ENCODE measurements around the gene ADAMTS13.

ADAMTS13 gene

DNA sequence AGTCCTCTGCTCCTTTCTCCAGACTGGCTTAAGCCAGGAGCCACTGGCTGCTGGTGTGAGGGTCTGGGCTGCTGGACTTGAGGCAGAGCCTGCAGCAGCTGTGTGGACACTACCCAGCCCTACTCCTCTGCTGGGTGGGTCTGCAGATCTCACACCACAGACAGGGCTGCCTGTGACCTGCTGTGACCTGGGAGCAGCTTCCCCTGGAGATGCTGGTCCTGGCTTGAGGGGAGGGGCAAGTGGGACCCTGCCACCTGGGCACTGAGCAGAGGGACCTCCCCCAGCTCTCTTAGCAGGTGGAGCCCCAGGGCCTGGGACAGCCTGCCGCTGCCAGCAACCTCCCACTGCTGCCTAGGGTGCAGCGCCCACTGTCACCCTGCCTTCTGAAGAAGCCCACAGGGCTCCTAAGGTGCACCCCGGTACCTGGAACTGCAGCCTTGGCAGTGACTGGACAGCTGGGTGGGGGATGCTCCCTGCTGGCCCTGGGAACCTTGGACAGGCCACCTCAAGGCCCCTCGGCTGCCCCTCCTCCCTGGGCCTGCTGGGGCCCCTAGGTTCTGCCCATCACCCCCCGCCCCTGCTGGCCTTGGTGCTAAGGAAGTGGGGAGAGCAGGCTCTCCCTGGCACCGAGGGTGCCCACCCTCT lies 46.7 kb downstream of the ADAMTS13 start:
- TF ChIP-seq, protein P1, sequence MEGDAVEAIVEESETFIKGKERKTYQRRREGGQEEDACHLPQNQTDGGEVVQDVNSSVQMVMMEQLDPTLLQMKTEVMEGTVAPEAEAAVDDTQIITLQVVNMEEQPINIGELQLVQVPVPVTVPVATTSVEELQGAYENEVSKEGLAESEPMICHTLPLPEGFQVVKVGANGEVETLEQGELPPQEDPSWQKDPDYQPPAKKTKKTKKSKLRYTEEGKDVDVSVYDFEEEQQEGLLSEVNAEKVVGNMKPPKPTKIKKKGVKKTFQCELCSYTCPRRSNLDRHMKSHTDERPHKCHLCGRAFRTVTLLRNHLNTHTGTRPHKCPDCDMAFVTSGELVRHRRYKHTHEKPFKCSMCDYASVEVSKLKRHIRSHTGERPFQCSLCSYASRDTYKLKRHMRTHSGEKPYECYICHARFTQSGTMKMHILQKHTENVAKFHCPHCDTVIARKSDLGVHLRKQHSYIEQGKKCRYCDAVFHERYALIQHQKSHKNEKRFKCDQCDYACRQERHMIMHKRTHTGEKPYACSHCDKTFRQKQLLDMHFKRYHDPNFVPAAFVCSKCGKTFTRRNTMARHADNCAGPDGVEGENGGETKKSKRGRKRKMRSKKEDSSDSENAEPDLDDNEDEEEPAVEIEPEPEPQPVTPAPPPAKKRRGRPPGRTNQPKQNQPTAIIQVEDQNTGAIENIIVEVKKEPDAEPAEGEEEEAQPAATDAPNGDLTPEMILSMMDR (IDR thresholded peaks at IDR 0.05; ENCODE audit: low read depth, low read length): no peak
- no peak for DNase-seq (ENCODE audit: low read depth, low spot score)
- in situ Hi-C loops (cut with HindIII; ENCODE audit: low sequenced_read_pairs): no loop called here

DNA sequence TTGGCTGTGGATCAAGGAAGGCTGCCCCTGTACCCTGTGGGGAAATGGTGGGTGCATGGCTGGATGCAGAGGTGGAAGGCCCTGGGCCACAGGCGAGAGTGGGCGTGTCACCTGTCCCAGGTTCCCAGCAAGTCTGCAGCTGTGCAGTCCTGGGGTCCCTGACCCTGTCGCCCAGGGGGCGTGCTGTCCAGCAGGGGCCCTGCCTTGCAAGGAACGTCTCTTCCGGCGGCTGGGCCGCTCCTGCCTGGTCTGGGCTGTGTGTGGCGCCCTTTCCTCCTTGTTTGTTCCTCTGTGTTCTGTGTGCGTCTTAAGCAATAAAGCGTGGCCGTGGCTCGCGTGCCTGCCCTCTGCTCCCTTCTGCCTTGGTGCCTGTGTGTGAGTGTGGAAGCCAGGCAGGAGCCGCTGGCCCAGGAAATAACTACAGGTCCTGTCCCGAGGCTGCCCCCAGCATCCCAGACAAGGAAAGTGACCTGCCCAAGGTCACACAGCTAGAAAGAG lies 48.3 kb downstream of the ADAMTS13 start:
- in situ Hi-C loops (cut with HindIII; ENCODE audit: low sequenced_read_pairs): no loop called here
- no peak for DNase-seq (ENCODE audit: low read depth, low spot score)
- TF ChIP-seq, protein P1 (IDR thresholded peaks at IDR 0.05; ENCODE audit: low read depth, low read length): no peak
- H3K4me3 ChIP-seq (ENCODE audit: low read depth, low read length): no peak overlapping the region

More for the DNA sequence above, 46.7 kb downstream of the ADAMTS13 start:
- no peak overlapping the region for H3K4me3 ChIP-seq (ENCODE audit: low read depth, low read length)

DNA sequence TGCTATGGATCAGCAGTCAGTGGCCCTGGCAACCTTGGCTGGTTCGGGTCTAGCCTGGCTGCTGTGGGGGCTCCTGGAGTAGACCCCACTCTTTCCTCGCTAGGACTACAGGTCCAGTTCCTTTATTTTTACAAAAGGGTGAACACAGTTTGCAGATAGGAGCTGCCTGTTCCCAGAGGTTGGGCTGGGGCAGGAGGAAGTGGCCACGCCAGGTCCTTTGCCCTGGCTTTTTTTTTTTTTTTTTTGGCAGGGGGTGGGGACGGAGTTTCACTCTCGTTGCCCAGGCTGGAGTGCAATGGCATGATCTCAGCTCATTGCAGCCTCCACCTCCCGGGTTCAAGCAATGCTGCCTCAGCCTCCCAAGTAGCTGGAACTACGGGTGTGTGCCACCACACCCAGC lies 48.8 kb downstream of the ADAMTS13 start:
- DNase-seq (ENCODE audit: low read depth, low spot score): no peak
- TF ChIP-seq, protein P1 (IDR thresholded peaks at IDR 0.05; ENCODE audit: low read depth, low read length): no peak
- in situ Hi-C loops (cut with HindIII; ENCODE audit: low sequenced_read_pairs): no loop called here
- no peak overlapping the region for H3K4me3 ChIP-seq (ENCODE audit: low read depth, low read length)

DNA sequence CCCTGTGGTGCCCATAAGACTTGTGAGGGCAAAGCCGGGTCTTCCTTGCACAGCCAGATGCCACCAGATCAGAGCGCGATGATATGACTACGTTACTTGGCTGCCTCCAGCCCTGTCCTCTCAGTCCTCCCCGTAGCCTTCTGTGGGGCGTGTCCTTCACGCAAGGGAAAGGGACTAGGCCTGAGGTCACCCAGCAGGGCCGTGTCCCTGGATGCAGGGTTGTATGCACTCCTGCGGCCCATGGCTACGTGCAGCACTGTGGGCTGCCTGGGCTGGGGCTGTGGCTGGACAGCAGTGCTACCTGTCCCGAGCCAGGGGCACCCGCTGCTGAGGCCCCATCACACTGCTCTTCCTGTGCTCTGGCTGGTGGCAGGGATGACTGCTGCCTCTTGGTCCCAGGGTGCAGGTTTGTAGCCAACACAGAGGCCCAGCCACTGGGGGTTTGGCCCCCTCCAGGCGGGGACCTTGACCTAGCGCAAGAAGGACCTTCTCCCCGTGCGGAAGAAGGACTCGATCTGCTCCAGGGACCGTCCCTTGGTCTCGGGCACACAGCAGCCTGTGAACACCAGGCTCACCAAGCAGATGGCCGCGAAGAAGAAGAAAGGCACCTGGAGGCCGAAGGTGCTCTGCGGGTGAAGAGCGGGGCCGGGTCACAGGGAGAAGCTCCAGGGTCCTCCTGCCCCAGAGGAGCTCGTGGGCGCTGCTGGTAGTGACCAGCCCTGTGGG lies 49.5 kb downstream of the ADAMTS13 start:
- in situ Hi-C loops (cut with HindIII; ENCODE audit: low sequenced_read_pairs): no loop called here
- no peak for DNase-seq (ENCODE audit: low read depth, low spot score)
- H3K4me3 ChIP-seq (ENCODE audit: low read depth, low read length): no peak overlapping the region
- TF ChIP-seq, protein P1 (IDR thresholded peaks at IDR 0.05; ENCODE audit: low read depth, low read length): no peak

DNA sequence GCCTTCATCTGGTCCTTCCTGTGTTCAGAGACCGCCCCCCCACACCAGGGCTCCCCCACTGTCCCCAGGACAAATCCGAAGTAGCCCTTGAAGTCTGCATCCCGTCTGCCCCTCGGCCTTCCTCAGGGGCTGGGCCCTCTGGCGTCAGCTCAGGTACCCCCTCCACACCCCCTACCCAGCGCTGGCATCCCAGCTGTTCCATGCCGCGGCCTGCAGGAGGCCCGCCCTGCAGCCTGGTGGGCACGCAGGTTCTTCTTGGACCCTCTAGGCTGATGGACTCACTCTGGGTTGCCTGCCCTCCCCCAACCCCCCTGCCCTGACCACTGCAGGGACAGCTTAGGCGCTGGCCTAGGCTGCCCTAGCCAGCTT lies 50.1 kb downstream of the ADAMTS13 start:
- no peak overlapping the region for H3K4me3 ChIP-seq (ENCODE audit: low read depth, low read length)
- no peak for DNase-seq (ENCODE audit: low read depth, low spot score)
- TF ChIP-seq, protein P1 (IDR thresholded peaks at IDR 0.05; ENCODE audit: low read depth, low read length): no peak
- in situ Hi-C loops (cut with HindIII; ENCODE audit: low sequenced_read_pairs): no loop called here

DNA sequence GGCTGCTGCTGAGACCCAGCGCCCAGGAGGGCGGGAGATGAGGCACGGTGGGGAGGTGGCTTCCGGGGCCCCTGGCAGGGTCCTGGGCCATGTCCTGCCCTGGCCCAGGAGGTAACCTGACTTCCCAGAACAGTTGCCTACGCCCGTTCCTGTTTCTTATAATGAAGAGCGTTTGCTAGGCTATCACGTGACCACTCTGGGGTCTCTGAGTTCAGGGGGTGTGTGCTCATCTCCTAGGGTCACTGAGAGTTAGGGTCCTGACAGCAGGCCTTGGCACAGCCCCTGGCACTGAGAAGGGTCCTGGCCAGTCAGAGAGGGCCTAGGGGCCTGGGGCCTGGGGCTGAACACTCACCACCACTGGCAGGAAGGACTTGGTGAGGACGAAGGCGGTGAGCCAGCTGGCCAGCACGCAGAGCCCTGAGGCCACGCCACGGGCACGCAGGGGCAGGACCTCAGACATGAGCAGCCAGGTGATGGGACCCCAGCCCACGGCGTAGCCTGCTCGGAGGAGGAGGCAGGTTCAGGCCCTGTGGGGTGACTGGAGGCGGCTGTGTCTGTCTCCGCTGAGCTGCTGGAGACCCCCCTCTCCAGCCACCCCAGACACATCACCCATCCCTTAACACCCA lies 50.7 kb downstream of the ADAMTS13 start:
- DNase-seq (ENCODE audit: low read depth, low spot score): no peak
- TF ChIP-seq, protein P1 (IDR thresholded peaks at IDR 0.05; ENCODE audit: low read depth, low read length): no peak
- H3K4me3 ChIP-seq (ENCODE audit: low read depth, low read length): no peak overlapping the region
- in situ Hi-C loops (cut with HindIII; ENCODE audit: low sequenced_read_pairs): no loop called here

Measured in astrocyte of the spinal cord (primary cell).